ENCODE results near the gene CEP192.

GRCh38 chr18:12960853-12961397 is 30.2 kb upstream of the CEP192 start:
- TF ChIP-seq POLR2A (IDR thresholded peaks at IDR 0.05) (no peak), CTCF (IDR thresholded peaks at IDR 0.05) (no peak)

All from testis (tissue), 2 donors.